ENCODE results near the gene EQTN. TPM values are rescaled to one million over a fixed set of nuclear protein-coding genes. Genes with fewer than 3 reads are reported as not detected.

Gene EQTN
- total RNA-seq (under 1 TPM; 0.08 to 0.14 TPM), polyA plus RNA-seq (not detected)

GRCh38 chr9:27297050-27297449, at the start of gene EQTN:
Gene EQTN (minus strand): TSS chr9:27297150. CDS start chr9:27297055, 95 bp downstream.
- Histone ChIP-seq H3K27me3 (ENCODE audit: control insufficient read depth in 4 of 4, insufficient read depth in 4 of 4, low read length in 3 of 4) (peaks cover 0 to 3% (median 0%) of the 10 kb centered on the region in 4 donors), H3K4me3 (ENCODE audit: low read depth in 1 of 3, low read length in 3 of 3) (no peak within 1 kb of the TSS), H3K9ac (ENCODE audit: low read depth in 1 of 2, low read length in 2 of 2) (no peak within 1 kb of the TSS), H3K27ac (ENCODE audit: low read depth in 1 of 2, low read length in 2 of 2) (no peak within 1 kb of the TSS), H3K9me3 (ENCODE audit: control insufficient read depth in 4 of 4, low read length in 3 of 4) (no peaks in the 10 kb centered on the region), H3K36me3 (ENCODE audit: control insufficient read depth in 4 of 4, insufficient read depth in 3 of 4, low read depth in 1 of 4, low read length in 3 of 4) (no peaks in the 10 kb centered on the region), H3K4me1 (ENCODE audit: control insufficient read depth in 4 of 4, insufficient read depth in 4 of 4, low read length in 3 of 4) (no peaks in the 10 kb centered on the region)
- no peak for DNase-seq (ENCODE audit: low spot score)
- WGBS, result 79% methylated on average over 7 of the region's 7 CpGs
- TF ChIP-seq HNF4G (IDR thresholded peaks at IDR 0.05) (no peak), RAD21 (IDR thresholded peaks at IDR 0.05) (no peak), CTCF (IDR thresholded peaks at IDR 0.05; ENCODE audit: low read depth, low read length, missing input control) (no peak), JUND (IDR thresholded peaks at IDR 0.05) (no peak), SP1 (IDR thresholded peaks at IDR 0.05) (no peak), HNF4A (conservative IDR thresholded peaks at IDR 0.05) (no peak), TAF1 (conservative IDR thresholded peaks at IDR 0.05) (no peak), RXRA (IDR thresholded peaks at IDR 0.05) (no peak), YY1 (IDR thresholded peaks at IDR 0.05) (no peak), FOXA1 (IDR thresholded peaks at IDR 0.05) (no peak)

GRCh38 chr9:27344776-27345175, 47.8 kb upstream of the EQTN start:
- Histone ChIP-seq H3K4me1 (ENCODE audit: control insufficient read depth in 4 of 4, insufficient read depth in 4 of 4, low read length in 3 of 4) (no peaks in the 10 kb centered on the region), H3K36me3 (ENCODE audit: control insufficient read depth in 4 of 4, insufficient read depth in 3 of 4, low read depth in 1 of 4, low read length in 3 of 4) (no peaks in the 10 kb centered on the region), H3K27me3 (ENCODE audit: control insufficient read depth in 4 of 4, insufficient read depth in 4 of 4, low read length in 3 of 4) (no peaks in the 10 kb centered on the region), H3K9me3 (ENCODE audit: control insufficient read depth in 4 of 4, low read length in 3 of 4) (no peaks in the 10 kb centered on the region), H3K4me3 (ENCODE audit: low read depth in 1 of 3, low read length in 3 of 3) (no peak overlapping the region), H3K9ac (ENCODE audit: low read depth in 1 of 2, low read length in 2 of 2) (no peak overlapping the region), H3K27ac (ENCODE audit: low read depth in 1 of 2, low read length in 2 of 2) (no peak overlapping the region)
- 97% methylated on average over 7 of the region's 7 CpGs for WGBS
- TF ChIP-seq YY1 (IDR thresholded peaks at IDR 0.05), result no peak
- TF ChIP-seq RAD21 (IDR thresholded peaks at IDR 0.05), result no peak
- TF ChIP-seq ATF3 (IDR thresholded peaks at IDR 0.05), result no peak
- no peak for TF ChIP-seq RXRA (IDR thresholded peaks at IDR 0.05)
- no peak for TF ChIP-seq JUND (IDR thresholded peaks at IDR 0.05)
- no peak for TF ChIP-seq ZBTB33 (IDR thresholded peaks at IDR 0.05)
- no peak for TF ChIP-seq HNF4A (conservative IDR thresholded peaks at IDR 0.05)
- DNase-seq (ENCODE audit: low spot score), result no peak

- no peak for DNase-seq (ENCODE audit: low spot score)
- H3K9ac ChIP-seq (ENCODE audit: low read depth in 1 of 2, low read length in 2 of 2), result no peak overlapping the region
- peaks cover 0 to 5% (median 0%) of the 10 kb centered on the region in 4 donors for H3K4me1 ChIP-seq (ENCODE audit: control insufficient read depth in 4 of 4, insufficient read depth in 4 of 4, low read length in 3 of 4)
- TF ChIP-seq YY1 (IDR thresholded peaks at IDR 0.05), result no peak
- TF ChIP-seq HNF4G (IDR thresholded peaks at IDR 0.05), result no peak
- TF ChIP-seq MAX (IDR thresholded peaks at IDR 0.05), result no peak
- H3K36me3 ChIP-seq (ENCODE audit: control insufficient read depth in 4 of 4, insufficient read depth in 3 of 4, low read depth in 1 of 4, low read length in 3 of 4), result no peaks in the 10 kb centered on the region
- H3K9me3 ChIP-seq (ENCODE audit: control insufficient read depth in 4 of 4, low read length in 3 of 4), result no peaks in the 10 kb centered on the region
- no peak overlapping the region for H3K4me3 ChIP-seq (ENCODE audit: low read depth in 1 of 3, low read length in 3 of 3)
- WGBS, result 90% methylated on average over 9 of the region's 9 CpGs
- H3K27ac ChIP-seq (ENCODE audit: low read depth in 1 of 2, low read length in 2 of 2), result no peak overlapping the region
- H3K27me3 ChIP-seq (ENCODE audit: control insufficient read depth in 4 of 4, insufficient read depth in 4 of 4, low read length in 3 of 4), result no peaks in the 10 kb centered on the region
Measured at GRCh38 chr9:27341545-27342294, 44.8 kb upstream of the EQTN start.
